Measurements from ENCODE around the gene APOC3.

Gene APOC3

GRCh38 chr11:116856423-116856822, 26.7 kb downstream of the APOC3 start:
- Histone ChIP-seq H3K27ac (no peak overlapping the region), H3K4me3 (no peak overlapping the region), H3K9me3 (no peaks in the 10 kb centered on the region), H3K36me3 (peaks cover 51 to 65% (median 56%) of the 10 kb centered on the region in 3 donors), H3K27me3 (no peaks in the 10 kb centered on the region), H3K4me1 (peaks cover 0 to 15% (median 7%) of the 10 kb centered on the region in 4 donors)
- intact Hi-C loops (cut with DNase I; ENCODE audit: low total_unique reads), result no loop called here
- TF ChIP-seq CTCF (IDR thresholded peaks at IDR 0.05), result no peak
- no peak for DNase-seq

DNA sequence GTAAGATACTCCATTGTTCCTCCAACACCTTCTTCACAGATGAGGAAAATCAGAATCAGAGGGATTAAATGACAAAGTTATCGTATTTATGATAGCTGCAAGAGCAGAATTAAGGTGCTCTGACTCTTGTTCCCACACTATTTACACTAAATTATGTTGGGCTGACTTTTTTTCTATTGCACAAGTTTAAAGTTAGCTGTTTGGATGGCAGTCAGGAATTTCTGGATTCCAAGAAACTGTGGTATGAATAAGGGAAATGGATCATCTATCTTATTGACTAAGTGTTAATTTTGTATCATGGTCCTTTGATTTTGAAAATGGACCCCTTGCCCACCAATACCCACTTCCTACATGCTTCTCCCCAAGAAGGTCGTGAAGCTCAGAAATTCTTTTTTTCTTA, 27.6 kb downstream of the APOC3 start:
- H3K27me3 ChIP-seq, result no peaks in the 10 kb centered on the region
- no peaks in the 10 kb centered on the region for H3K9me3 ChIP-seq
- peaks cover 58 to 74% (median 65%) of the 10 kb centered on the region in 3 donors for H3K36me3 ChIP-seq
- intact Hi-C loops (cut with DNase I; ENCODE audit: low total_unique reads), result no loop called here
- H3K4me3 ChIP-seq, result no peak overlapping the region
- TF ChIP-seq CTCF (IDR thresholded peaks at IDR 0.05), result no peak
- DNase-seq, result no peak
- no peak overlapping the region for H3K27ac ChIP-seq
- H3K4me1 ChIP-seq, result peaks cover 0 to 6% (median 5%) of the 10 kb centered on the region in 4 donors

DNA sequence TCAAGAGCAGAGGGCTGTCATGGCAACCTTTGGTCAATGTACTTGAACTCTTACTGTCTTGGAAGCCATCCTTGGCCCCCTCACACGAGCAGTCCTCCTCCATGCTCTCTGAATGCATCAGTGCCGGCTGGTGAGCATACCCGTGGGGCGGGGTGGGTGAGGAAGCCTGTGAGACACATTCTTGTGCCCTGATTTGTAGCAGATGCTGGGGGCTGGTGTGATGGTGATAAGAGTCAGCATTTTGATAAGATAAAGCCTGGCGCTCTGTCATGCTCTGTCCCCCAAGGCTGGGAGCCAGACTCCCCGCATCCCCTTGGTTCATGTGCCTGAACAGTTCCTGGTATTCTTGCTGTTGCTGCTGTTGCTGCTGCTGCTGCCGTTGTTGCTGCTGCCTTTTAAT, 28.2 kb downstream of the APOC3 start:
- no peaks in the 10 kb centered on the region for H3K9me3 ChIP-seq
- H3K27me3 ChIP-seq, result no peaks in the 10 kb centered on the region
- DNase-seq, result no peak
- H3K36me3 ChIP-seq, result peaks cover 61 to 80% (median 71%) of the 10 kb centered on the region in 3 donors
- H3K4me3 ChIP-seq, result no peak overlapping the region
- intact Hi-C loops (cut with DNase I; ENCODE audit: low total_unique reads), result no loop called here
- H3K4me1 ChIP-seq, result peaks cover 0 to 6% (median 0%) of the 10 kb centered on the region in 4 donors
- no peak for TF ChIP-seq CTCF (IDR thresholded peaks at IDR 0.05)
- no peak overlapping the region for H3K27ac ChIP-seq

- Histone ChIP-seq H3K9me3 (no peaks in the 10 kb centered on the region), H3K36me3 (peaks cover 64 to 93% (median 78%) of the 10 kb centered on the region in 3 donors), H3K4me3 (no peak overlapping the region), H3K27ac (no peak overlapping the region), H3K4me1 (peaks cover 0 to under 1% (median 0%) of the 10 kb centered on the region in 4 donors), H3K27me3 (no peaks in the 10 kb centered on the region)
- DNase-seq, result no peak
- intact Hi-C loops (cut with DNase I; ENCODE audit: low total_unique reads), result no loop called here
- TF ChIP-seq CTCF (IDR thresholded peaks at IDR 0.05), result no peak
Observed at GRCh38 chr11:116859175-116859574, 29.5 kb downstream of the APOC3 start.

- H3K27me3 ChIP-seq, result no peaks in the 10 kb centered on the region
- no peak overlapping the region for H3K27ac ChIP-seq
- no peaks in the 10 kb centered on the region for H3K9me3 ChIP-seq
- peaks cover 68 to 99% (median 89%) of the 10 kb centered on the region in 3 donors for H3K36me3 ChIP-seq
- TF ChIP-seq CTCF (IDR thresholded peaks at IDR 0.05), result no peak
- no peak overlapping the region for H3K4me3 ChIP-seq
- no peaks in the 10 kb centered on the region for H3K4me1 ChIP-seq
- no peak for DNase-seq
- intact Hi-C loops (cut with DNase I; ENCODE audit: low total_unique reads), result no loop called here
Observed at GRCh38 chr11:116860303-116860702, 30.6 kb downstream of the APOC3 start.

DNA sequence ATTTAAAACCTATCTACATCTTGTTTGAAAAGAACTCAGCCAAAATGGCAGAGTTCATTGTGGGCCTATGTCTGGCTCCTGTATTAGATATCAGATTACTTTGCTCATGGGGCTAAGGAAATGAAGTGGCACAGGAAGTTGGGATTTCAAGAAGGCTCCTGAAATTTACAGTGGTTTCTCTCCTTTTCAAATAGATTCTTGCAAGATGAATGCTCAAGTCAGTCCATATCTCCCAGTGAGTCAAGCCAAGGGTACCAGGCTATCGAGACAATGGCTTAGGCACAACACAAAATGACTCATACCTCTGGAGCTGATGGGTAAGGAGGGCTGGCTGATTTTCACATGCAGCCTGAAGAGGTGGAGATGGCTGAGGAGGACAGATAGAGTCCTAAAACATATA, 31.8 kb downstream of the APOC3 start:
- Histone ChIP-seq H3K4me1 (no peaks in the 10 kb centered on the region), H3K9me3 (no peaks in the 10 kb centered on the region), H3K36me3 (peaks cover 73 to 100% (median 95%) of the 10 kb centered on the region in 3 donors), H3K4me3 (no peak overlapping the region), H3K27me3 (no peaks in the 10 kb centered on the region), H3K27ac (no peak overlapping the region)
- no peak for DNase-seq
- no peak for TF ChIP-seq CTCF (IDR thresholded peaks at IDR 0.05)
- intact Hi-C loops (cut with DNase I; ENCODE audit: low total_unique reads), result no loop called here
